SK-N-SH (cell line): ENCODE data around the gene DNAJA2. TPM values are rescaled to one million over a fixed set of nuclear protein-coding genes. Genes with fewer than 3 reads are reported as not detected.

Experiments used
- CTCF ChIA-PET: fragments of 300-600, 350-600 bp; formaldehyde crosslinking; extraction: SDS; loops from one replicate; lab custom pipeline; 2021; lab: Yijun Ruan, JAX
- POLR2A ChIA-PET: fragments of 350-600 bp; sonication (Branson Sonifier 250); formaldehyde crosslinking; extraction: SDS; loops from one replicate; lab custom pipeline; 2020; ENCODE audit warnings: antibody characterized with exemption, inconsistent platforms; lab: Yijun Ruan, JAX
- DNase-seq: peaks from one replicate; pipeline ENCODE4 v3.0.0; 2012
- H2AFZ ChIP-seq: fragments of 200-600 bp; sonication (generic); 2 replicates; pipeline ENCODE4 v1.8.1; 2016; ENCODE audit warnings: antibody characterized with exemption, mild to moderate bottlenecking, low read depth
- H3F3A ChIP-seq: fragments of 200-600 bp; sonication (generic); replicated peaks from 2 replicates; pipeline ENCODE3; 2016; ENCODE audit warnings: antibody characterized with exemption, mild to moderate bottlenecking; ENCODE audit not compliant: insufficient read depth
- H3K27ac ChIP-seq, 2 experiments: fragments of 200-500 bp in 1 of 2; fragments of 200-600 bp in 1 of 2; sonication (Bioruptor generic) in 1 of 2; sonication (generic), shearing (Covaris generic) in 1 of 2; 2 replicates each; pipeline versions ENCODE4 v1.5.1 to v1.6.1; 2014 to 2016; ENCODE audit warnings: low read depth in 2 of 2, inconsistent platforms in 1 of 2, low read length in 1 of 2, mild to moderate bottlenecking in 1 of 2, mixed read lengths in 1 of 2
- H3K27me3 ChIP-seq: fragments of 200-600 bp; sonication (generic), shearing (Covaris generic); 2 replicates; pipeline ENCODE4 v1.6.1; 2016; ENCODE audit warnings: mixed run types; ENCODE audit not compliant: insufficient read depth
- H3K36me3 ChIP-seq, 2 experiments: fragments of 200-500 bp in 1 of 2; fragments of 200-600 bp in 1 of 2; sonication (Bioruptor generic) in 1 of 2; sonication (generic) in 1 of 2; replicated peaks in 1 of 2; 2 replicates each; pipeline versions ENCODE3 to v1.5.1; 2014 to 2016; ENCODE audit warnings: low read length in 1 of 2, mild to moderate bottlenecking in 1 of 2; ENCODE audit not compliant: insufficient read depth in 2 of 2, control insufficient read depth in 1 of 2
- H3K4me1 ChIP-seq, 2 experiments: fragments of 200-500 bp in 1 of 2; fragments of 200-600 bp in 1 of 2; sonication (Bioruptor generic) in 1 of 2; sonication (generic), shearing (Covaris generic) in 1 of 2; 2 replicates each; pipeline versions ENCODE4 v1.5.1 to v1.6.1; 2014 to 2016; ENCODE audit warnings: low read depth in 1 of 2, low read length in 1 of 2, mixed run types in 1 of 2; ENCODE audit not compliant: insufficient read depth in 2 of 2, control insufficient read depth in 1 of 2
- H3K4me2 ChIP-seq: fragments of 200-600 bp; sonication (generic), shearing (Covaris generic); 2 replicates; pipeline ENCODE4 v1.6.1; 2017; ENCODE audit warnings: mixed run types
- H3K4me3 ChIP-seq, 2 experiments: fragments of 200-500 bp in 1 of 2; fragments of 200-600 bp in 1 of 2; sonication (Bioruptor generic) in 1 of 2; sonication (generic), shearing (Covaris generic) in 1 of 2; 2 replicates each; pipeline versions ENCODE4 v1.5.1 to v1.8.1; 2014 to 2016; ENCODE audit warnings: low read depth in 2 of 2, inconsistent platforms in 1 of 2, low read length in 1 of 2, mild to moderate bottlenecking in 1 of 2, mixed read lengths in 1 of 2, moderate library complexity in 1 of 2
- H3K79me2 ChIP-seq: fragments of 200-600 bp; sonication (generic); 2 replicates; pipeline ENCODE4 v1.8.1; 2017; ENCODE audit warnings: mild to moderate bottlenecking; ENCODE audit not compliant: insufficient read depth
- H3K9ac ChIP-seq: fragments of 200-600 bp; sonication (generic); 2 replicates; pipeline ENCODE4 v1.6.1; 2017; ENCODE audit warnings: mixed run types
- H3K9me2 ChIP-seq: fragments of 200-600 bp; sonication (generic); 2 replicates; pipeline ENCODE4 v1.6.1; 2017; ENCODE audit warnings: mixed run types
- H3K9me3 ChIP-seq: fragments of 200-600 bp; sonication (generic); 2 replicates; pipeline ENCODE4 v1.6.1; 2017; ENCODE audit warnings: mixed run types, mild to moderate bottlenecking, moderate library complexity
- H4K20me1 ChIP-seq: fragments of 200-600 bp; sonication (generic); 2 replicates; pipeline ENCODE4 v1.6.1; 2017; ENCODE audit warnings: mild to moderate bottlenecking, mixed run types; ENCODE audit not compliant: insufficient read depth
- CHD2 ChIP-seq: fragments of 150-350 bp; IDR thresholded peaks from 2 replicates; pipeline ENCODE4 v1.6.1; 2018; ENCODE audit warnings: low read length; ENCODE audit not compliant: partially characterized antibody
- EP300 ChIP-seq, 2 experiments: IDR thresholded peaks; 2 replicates each; pipeline versions ENCODE4 v1.4.0 to v1.6.1; 2012; ENCODE audit warnings: borderline replicate concordance in 1 of 2, low read depth in 1 of 2, low read length in 1 of 2
- EZH2phosphoT487 ChIP-seq: fragments of 200-600 bp; sonication (generic); IDR thresholded peaks from 2 replicates; pipeline ENCODE4 v1.6.1; 2017; ENCODE audit warnings: low read depth, mixed run types, mild to moderate bottlenecking, antibody characterized with exemption, moderate library complexity, borderline replicate concordance
- FOSL2 ChIP-seq: IDR thresholded peaks from 2 replicates; pipeline ENCODE4 v1.4.0; 2012; ENCODE audit warnings: low read depth, mild to moderate bottlenecking, moderate library complexity, borderline replicate concordance
- FOXJ3 ChIP-seq: sonication (generic); formaldehyde crosslinking; IDR thresholded peaks from 2 replicates; pipeline ENCODE4 v1.5.1; 2020; ENCODE audit warnings: mild to moderate bottlenecking, missing genetic modification reagents
- GATA2 ChIP-seq: sonication (generic); formaldehyde crosslinking; IDR thresholded peaks from 2 replicates; pipeline ENCODE4 v1.5.0; 2020; ENCODE audit warnings: mild to moderate bottlenecking, missing genetic modification reagents
- MXI1 ChIP-seq: IDR thresholded peaks from 2 replicates; pipeline ENCODE4 v1.6.1; 2012; ENCODE audit warnings: mild to moderate bottlenecking, low read depth, low read length, improper control_type of control experiment
- NRF1 ChIP-seq: IDR thresholded peaks from 2 replicates; pipeline ENCODE4 v1.6.1; 2012; ENCODE audit warnings: low read depth, mild to moderate bottlenecking, low read length
- RXRA ChIP-seq: IDR thresholded peaks from 2 replicates; pipeline ENCODE4 v1.4.0; 2012; ENCODE audit warnings: low read depth, mild to moderate bottlenecking, borderline replicate concordance
- SIN3A ChIP-seq: IDR thresholded peaks from 2 replicates; pipeline ENCODE4 v1.6.1; 2012; ENCODE audit warnings: low read depth, mild to moderate bottlenecking, low read length, moderate library complexity, borderline replicate concordance
- SMC3 ChIP-seq: IDR thresholded peaks from 2 replicates; pipeline ENCODE4 v1.6.1; 2012; ENCODE audit warnings: low read depth, low read length, improper control_type of control experiment
- TAF1 ChIP-seq: IDR thresholded peaks from 2 replicates; pipeline ENCODE4 v1.6.1; 2012; ENCODE audit warnings: low read depth, mild to moderate bottlenecking, low read length, moderate library complexity, borderline replicate concordance
- TCF12 ChIP-seq: IDR thresholded peaks from 2 replicates; pipeline ENCODE4 v1.4.0; 2012
- WGBS: methylation state at CpG from one replicate; pipeline ENCODE4 v1.1.6; 2017; ENCODE audit warnings: low lambda C conversion rate; 5-methylcytosine and 5-hydroxymethylcytosine counted together
- polyA plus RNA-seq, 3 experiments: library from polyadenylated mRNA; depleted of rRNA; stranded (reverse); fragments of >200 nt; gene quantifications; 2 replicates each; pipeline ENCODE4 v1.2.3, GENCODE V29; 2012
- TF ChIP-seq, protein P1 (sequence below): fragments of 200-600 bp; sonication (generic); IDR thresholded peaks from 2 replicates; pipeline ENCODE4 v1.6.1; 2017; ENCODE audit warnings: antibody characterized with exemption, mild to moderate bottlenecking, moderate library complexity
- TF ChIP-seq, protein P2 (sequence below): IDR thresholded peaks from 2 replicates; pipeline ENCODE4 v1.4.0; 2012; ENCODE audit warnings: low read depth, borderline replicate concordance
- TF ChIP-seq, protein P3 (sequence below): IDR thresholded peaks from 2 replicates; pipeline ENCODE4 v1.4.0; 2012; ENCODE audit warnings: low read depth, borderline replicate concordance
- TF ChIP-seq, protein P4 (sequence below): IDR thresholded peaks from 2 replicates; pipeline ENCODE4 v1.4.0; 2012; ENCODE audit warnings: low read depth
- TF ChIP-seq, protein P5 (sequence below): IDR thresholded peaks from 2 replicates; pipeline ENCODE4 v1.6.1; 2012; ENCODE audit warnings: mild to moderate bottlenecking, low read depth, low read length, moderate library complexity
- TF ChIP-seq, protein P6 (sequence below): fragments of 150-350 bp; IDR thresholded peaks from 2 replicates; pipeline ENCODE4 v1.6.1; 2016; ENCODE audit warnings: mild to moderate bottlenecking, low read depth, low read length
- TF ChIP-seq, protein P7 (sequence below): IDR thresholded peaks from 2 replicates; pipeline ENCODE4; 2012

Gene DNAJA2
- polyA plus RNA-seq, 1 of the 3 experiments (the other 2 are of a cell fraction), result 9.7 TPM

DNA sequence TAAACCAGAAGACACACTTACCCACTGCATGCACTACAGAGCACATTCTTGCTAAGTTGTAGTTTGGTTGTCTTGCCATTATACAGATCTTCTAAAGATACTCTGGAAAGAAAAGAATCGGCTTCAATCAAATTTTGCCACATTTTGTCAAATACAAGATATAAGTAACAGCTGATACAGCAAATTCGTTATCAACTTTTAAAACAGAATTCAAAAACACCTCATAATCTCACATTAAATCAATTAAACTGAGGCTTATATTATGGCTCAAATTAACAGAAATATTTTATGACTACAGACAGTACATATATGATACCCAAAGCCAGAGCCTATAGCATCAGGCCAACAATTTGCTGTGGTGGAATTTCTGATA, 5.4 kb downstream of the DNAJA2 start:
- H3K79me2 ChIP-seq, result peaks cover 79% of the 10 kb centered on the region
- H3K4me2 ChIP-seq, result no peak overlapping the region

More for the DNA sequence above, 5.4 kb downstream of the DNAJA2 start:
- TF ChIP-seq, protein P1, sequence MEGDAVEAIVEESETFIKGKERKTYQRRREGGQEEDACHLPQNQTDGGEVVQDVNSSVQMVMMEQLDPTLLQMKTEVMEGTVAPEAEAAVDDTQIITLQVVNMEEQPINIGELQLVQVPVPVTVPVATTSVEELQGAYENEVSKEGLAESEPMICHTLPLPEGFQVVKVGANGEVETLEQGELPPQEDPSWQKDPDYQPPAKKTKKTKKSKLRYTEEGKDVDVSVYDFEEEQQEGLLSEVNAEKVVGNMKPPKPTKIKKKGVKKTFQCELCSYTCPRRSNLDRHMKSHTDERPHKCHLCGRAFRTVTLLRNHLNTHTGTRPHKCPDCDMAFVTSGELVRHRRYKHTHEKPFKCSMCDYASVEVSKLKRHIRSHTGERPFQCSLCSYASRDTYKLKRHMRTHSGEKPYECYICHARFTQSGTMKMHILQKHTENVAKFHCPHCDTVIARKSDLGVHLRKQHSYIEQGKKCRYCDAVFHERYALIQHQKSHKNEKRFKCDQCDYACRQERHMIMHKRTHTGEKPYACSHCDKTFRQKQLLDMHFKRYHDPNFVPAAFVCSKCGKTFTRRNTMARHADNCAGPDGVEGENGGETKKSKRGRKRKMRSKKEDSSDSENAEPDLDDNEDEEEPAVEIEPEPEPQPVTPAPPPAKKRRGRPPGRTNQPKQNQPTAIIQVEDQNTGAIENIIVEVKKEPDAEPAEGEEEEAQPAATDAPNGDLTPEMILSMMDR, result no peak
- TF ChIP-seq, protein P2, sequence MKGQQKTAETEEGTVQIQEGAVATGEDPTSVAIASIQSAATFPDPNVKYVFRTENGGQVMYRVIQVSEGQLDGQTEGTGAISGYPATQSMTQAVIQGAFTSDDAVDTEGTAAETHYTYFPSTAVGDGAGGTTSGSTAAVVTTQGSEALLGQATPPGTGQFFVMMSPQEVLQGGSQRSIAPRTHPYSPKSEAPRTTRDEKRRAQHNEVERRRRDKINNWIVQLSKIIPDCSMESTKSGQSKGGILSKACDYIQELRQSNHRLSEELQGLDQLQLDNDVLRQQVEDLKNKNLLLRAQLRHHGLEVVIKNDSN, result no peak
- TF ChIP-seq EP300 (IDR thresholded peaks at IDR 0.05; ENCODE audit: borderline replicate concordance in 1 of 2, low read depth in 1 of 2, low read length in 1 of 2) (no peak), FOSL2 (no peak), CHD2 (no peak), GATA2 (no peak), SMC3 (no peak), TAF1 (no peak), RXRA (no peak), EZH2phosphoT487 (no peak), TCF12 (no peak), SIN3A (no peak), NRF1 (no peak), FOXJ3 (CRISPR knock-in tag) (no peak), MXI1 (no peak)
- TF ChIP-seq, protein P3, sequence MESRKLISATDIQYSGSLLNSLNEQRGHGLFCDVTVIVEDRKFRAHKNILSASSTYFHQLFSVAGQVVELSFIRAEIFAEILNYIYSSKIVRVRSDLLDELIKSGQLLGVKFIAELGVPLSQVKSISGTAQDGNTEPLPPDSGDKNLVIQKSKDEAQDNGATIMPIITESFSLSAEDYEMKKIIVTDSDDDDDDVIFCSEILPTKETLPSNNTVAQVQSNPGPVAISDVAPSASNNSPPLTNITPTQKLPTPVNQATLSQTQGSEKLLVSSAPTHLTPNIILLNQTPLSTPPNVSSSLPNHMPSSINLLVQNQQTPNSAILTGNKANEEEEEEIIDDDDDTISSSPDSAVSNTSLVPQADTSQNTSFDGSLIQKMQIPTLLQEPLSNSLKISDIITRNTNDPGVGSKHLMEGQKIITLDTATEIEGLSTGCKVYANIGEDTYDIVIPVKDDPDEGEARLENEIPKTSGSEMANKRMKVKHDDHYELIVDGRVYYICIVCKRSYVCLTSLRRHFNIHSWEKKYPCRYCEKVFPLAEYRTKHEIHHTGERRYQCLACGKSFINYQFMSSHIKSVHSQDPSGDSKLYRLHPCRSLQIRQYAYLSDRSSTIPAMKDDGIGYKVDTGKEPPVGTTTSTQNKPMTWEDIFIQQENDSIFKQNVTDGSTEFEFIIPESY, result no peak
- TF ChIP-seq, protein P4, sequence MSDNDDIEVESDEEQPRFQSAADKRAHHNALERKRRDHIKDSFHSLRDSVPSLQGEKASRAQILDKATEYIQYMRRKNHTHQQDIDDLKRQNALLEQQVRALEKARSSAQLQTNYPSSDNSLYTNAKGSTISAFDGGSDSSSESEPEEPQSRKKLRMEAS, result no peak
- TF ChIP-seq, protein P5, sequence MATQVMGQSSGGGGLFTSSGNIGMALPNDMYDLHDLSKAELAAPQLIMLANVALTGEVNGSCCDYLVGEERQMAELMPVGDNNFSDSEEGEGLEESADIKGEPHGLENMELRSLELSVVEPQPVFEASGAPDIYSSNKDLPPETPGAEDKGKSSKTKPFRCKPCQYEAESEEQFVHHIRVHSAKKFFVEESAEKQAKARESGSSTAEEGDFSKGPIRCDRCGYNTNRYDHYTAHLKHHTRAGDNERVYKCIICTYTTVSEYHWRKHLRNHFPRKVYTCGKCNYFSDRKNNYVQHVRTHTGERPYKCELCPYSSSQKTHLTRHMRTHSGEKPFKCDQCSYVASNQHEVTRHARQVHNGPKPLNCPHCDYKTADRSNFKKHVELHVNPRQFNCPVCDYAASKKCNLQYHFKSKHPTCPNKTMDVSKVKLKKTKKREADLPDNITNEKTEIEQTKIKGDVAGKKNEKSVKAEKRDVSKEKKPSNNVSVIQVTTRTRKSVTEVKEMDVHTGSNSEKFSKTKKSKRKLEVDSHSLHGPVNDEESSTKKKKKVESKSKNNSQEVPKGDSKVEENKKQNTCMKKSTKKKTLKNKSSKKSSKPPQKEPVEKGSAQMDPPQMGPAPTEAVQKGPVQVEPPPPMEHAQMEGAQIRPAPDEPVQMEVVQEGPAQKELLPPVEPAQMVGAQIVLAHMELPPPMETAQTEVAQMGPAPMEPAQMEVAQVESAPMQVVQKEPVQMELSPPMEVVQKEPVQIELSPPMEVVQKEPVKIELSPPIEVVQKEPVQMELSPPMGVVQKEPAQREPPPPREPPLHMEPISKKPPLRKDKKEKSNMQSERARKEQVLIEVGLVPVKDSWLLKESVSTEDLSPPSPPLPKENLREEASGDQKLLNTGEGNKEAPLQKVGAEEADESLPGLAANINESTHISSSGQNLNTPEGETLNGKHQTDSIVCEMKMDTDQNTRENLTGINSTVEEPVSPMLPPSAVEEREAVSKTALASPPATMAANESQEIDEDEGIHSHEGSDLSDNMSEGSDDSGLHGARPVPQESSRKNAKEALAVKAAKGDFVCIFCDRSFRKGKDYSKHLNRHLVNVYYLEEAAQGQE, result no peak
- TF ChIP-seq, protein P6, sequence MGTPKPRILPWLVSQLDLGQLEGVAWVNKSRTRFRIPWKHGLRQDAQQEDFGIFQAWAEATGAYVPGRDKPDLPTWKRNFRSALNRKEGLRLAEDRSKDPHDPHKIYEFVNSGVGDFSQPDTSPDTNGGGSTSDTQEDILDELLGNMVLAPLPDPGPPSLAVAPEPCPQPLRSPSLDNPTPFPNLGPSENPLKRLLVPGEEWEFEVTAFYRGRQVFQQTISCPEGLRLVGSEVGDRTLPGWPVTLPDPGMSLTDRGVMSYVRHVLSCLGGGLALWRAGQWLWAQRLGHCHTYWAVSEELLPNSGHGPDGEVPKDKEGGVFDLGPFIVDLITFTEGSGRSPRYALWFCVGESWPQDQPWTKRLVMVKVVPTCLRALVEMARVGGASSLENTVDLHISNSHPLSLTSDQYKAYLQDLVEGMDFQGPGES, result no peak
- TF ChIP-seq, protein P7, sequence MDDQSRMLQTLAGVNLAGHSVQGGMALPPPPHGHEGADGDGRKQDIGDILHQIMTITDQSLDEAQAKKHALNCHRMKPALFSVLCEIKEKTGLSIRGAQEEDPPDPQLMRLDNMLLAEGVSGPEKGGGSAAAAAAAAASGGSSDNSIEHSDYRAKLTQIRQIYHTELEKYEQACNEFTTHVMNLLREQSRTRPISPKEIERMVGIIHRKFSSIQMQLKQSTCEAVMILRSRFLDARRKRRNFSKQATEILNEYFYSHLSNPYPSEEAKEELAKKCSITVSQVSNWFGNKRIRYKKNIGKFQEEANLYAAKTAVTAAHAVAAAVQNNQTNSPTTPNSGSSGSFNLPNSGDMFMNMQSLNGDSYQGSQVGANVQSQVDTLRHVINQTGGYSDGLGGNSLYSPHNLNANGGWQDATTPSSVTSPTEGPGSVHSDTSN, result no peak
- POLR2A ChIA-PET, result interaction anchor here (1.1 kb wide), 1 partner anchor 173 kb away, joined by 3 read pairs; no protein-coding TSS in a partner anchor
- no peaks in the 10 kb centered on the region for H3K9me3 ChIP-seq
- H4K20me1 ChIP-seq, result peaks cover 37% of the 10 kb centered on the region
- peaks cover 9% of the 10 kb centered on the region for H3F3A ChIP-seq
- peaks cover 1 to 6% of the 10 kb centered on the region in 2 experiments; a peak in 3 of 4 replicates for H3K4me1 ChIP-seq
- no peak for DNase-seq
- CTCF ChIA-PET, result interaction anchor here (0.5 to 2.4 kb wide), 4 partner anchors 17 to 168 kb away, joined by 3 to 8 read pairs (median 3); no protein-coding TSS in a partner anchor
- no peak overlapping the region for H3K4me3 ChIP-seq
- no peak overlapping the region for H2AFZ ChIP-seq
- no peaks in the 10 kb centered on the region for H3K9me2 ChIP-seq
- no peak overlapping the region for H3K27ac ChIP-seq
- no peak overlapping the region for H3K9ac ChIP-seq
- 93% methylated on average over 2 of the region's 2 CpGs for WGBS
- no peaks in the 10 kb centered on the region for H3K27me3 ChIP-seq
- peaks cover 61 to 80% of the 10 kb centered on the region in 2 experiments for H3K36me3 ChIP-seq
